Right ventricle myocardium superior (tissue), 1 donor: ENCODE data around the gene PAH. TPM values are rescaled to one million over a fixed set of nuclear protein-coding genes. Genes with fewer than 3 reads are reported as not detected.

ENCODE experiments used
- ATAC-seq: fragments of 200-7000 bp; cut with Tn5 transposase; one replicate; pipeline ENCODE4 v1.9.1; 2020; ENCODE audit warnings: mild to moderate bottlenecking; ENCODE audit not compliant: poor library complexity
- DNase-seq: peaks from one replicate; pipeline ENCODE4 v3.0.0-alpha.2; 2020
- intact Hi-C: fragments of 100-400 bp; cut with DNase I; formaldehyde crosslinking; loops from one replicate; pipeline ENCODE4 v1.11.2; 2022
- total RNA-seq: library from RNA; stranded (reverse); fragmentation: NEBNext Ultra II Directional; extraction: Animal tissue kit (Norgen Biotek cat#: 25700); gene quantifications from one replicate; pipeline ENCODE4 v1.2.1, GENCODE V29; 2021
- donor health status: DM: no; HTN: yes; CAD: no; lungs with severe emphysema.

PAH gene
- total RNA-seq, 1 donor from 2014 or later: 0.51 TPM

GRCh38 chr12:102799229-102799628 is 117.8 kb downstream of the PAH start:
- no peak for ATAC-seq
- intact Hi-C loops: no loop called here

GRCh38 chr12:102797528-102797927 is 119.5 kb downstream of the PAH start:
- no peak for DNase-seq
- intact Hi-C loops: no loop called here
- ATAC-seq: no peak

More at GRCh38 chr12:102799229-102799628, 117.8 kb downstream of the PAH start:
- DNase-seq: no peak

GRCh38 chr12:102793921-102794320 is 123.1 kb downstream of the PAH start:
- DNase-seq: no peak
- intact Hi-C loops: no loop called here

More at GRCh38 chr12:102793921-102794320, 123.1 kb downstream of the PAH start:
- ATAC-seq: no peak

Other genes starting within 250 kb of the PAH start
- not detected for gene ASCL1, start 40.4 kb upstream of the PAH start, total RNA-seq